GM19099 (cell line): ENCODE data around the gene GNG11.

Source experiments
- POLR2A ChIP-seq: IDR thresholded peaks from 3 replicates; pipeline ENCODE4 v1.6.1; 2011; ENCODE audit warnings: low read depth; ENCODE audit not compliant: insufficient read length; ENCODE audit errors: extremely low read depth

The GNG11 gene

DNA sequence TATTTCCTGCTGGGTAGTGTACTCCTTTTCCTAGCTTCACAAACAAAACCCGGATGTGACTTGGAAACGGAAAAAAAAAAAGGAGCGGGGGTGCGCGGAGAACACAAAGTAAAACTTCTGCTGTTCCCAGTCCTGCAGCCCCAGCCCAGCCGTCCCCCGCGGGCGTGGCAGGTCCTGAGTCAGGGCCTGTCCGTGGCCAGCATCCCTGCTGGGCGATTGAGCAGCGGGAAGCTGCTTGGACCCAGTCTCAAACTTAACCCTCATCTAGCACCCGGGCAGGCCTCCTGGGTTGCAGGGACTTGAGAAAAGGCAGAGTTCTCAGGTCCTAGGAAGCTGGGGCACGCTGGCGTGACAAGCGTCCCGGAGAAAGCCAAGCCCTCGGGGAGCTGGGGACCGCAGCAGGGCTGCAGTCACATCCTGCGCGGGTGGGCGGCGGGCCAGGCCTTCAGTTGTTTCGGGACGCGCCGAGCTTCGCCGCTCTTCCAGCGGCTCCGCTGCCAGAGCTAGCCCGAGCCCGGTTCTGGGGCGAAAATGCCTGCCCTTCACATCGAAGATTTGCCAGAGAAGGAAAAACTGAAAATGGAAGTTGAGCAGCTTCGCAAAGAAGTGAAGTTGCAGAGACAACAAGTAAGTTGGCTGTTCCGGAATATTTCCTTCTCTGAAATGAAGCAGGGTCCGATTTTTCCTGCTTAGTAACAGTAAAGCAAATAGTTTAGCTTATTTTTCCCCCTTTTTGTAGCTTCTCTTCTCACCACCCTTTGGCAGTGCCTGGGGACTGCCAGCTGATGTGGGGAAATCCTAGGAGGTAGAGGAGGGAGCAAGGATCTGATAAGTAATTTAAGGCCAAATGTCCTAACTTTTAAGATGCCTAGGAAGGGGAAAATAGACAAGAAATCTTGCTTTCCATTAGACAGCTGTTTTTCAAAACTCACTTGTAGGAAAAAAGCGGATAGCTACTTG is at the start of gene GNG11:
GNG11 (plus strand) TSS at position 129 of the 960 bp plus-strand sequence; CDS start at position 532, 403 bp downstream.
- TF ChIP-seq POLR2A = peak; percentile 45

GRCh38 chr7:93873998-93874574 is 47.4 kb upstream of the GNG11 start:
- no peak for TF ChIP-seq POLR2A

DNA sequence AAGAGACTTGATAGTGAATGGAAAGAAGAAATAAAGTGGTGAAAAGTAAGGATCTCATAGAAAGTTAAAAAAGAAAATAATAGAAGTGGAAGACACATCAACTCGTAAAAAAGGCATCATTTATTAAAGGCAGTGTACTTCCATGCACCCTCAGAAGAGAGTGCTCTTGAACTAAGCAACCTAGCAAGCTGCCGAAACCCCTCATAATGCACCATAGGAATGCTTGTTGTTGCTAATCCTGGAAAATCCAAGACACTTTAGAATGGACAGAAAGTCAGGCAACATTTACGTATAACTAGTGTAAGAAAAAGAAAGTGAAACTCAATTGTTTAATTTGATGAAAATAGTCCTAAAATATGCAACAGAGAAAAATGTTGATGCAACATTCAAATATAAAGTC is 43.8 kb upstream of the GNG11 start:
- no peak for TF ChIP-seq POLR2A

DNA sequence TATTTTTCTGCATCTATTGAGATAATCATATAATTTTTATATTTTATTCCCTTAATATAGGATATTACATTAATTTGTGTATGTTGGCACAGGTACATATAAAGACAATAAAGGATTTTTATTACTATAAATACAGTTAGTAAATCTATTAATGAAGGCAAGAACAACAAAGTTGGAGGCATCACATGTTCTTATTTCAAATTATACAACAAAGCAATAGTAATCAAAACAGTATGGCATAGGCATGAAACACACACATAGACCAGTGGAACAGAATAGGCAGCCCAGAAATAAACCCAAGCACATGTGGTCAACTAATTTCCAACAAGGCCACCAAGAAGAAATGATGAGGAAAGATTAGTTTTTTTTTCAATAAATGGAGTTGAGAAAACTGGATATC is 42.2 kb upstream of the GNG11 start:
- TF ChIP-seq POLR2A = no peak

DNA sequence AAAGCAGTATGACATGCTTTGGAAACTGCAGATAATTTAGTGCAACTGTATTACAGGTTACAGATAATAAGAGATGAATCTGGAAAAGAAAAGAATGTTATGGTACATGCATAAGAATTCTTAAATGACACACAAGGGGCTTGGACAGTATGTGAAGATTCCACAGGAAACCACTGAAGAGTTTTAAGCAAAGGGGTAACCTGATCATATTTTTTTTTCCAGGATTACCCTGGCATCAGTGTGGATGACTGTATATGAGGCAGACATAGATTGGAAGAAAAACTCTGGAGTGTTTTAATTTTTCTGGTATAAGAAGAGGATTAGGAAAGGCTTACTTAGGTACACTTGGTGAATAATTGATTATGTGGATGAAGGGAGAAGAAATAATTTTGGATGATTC is 39.1 kb upstream of the GNG11 start:
- TF ChIP-seq POLR2A = no peak

DNA sequence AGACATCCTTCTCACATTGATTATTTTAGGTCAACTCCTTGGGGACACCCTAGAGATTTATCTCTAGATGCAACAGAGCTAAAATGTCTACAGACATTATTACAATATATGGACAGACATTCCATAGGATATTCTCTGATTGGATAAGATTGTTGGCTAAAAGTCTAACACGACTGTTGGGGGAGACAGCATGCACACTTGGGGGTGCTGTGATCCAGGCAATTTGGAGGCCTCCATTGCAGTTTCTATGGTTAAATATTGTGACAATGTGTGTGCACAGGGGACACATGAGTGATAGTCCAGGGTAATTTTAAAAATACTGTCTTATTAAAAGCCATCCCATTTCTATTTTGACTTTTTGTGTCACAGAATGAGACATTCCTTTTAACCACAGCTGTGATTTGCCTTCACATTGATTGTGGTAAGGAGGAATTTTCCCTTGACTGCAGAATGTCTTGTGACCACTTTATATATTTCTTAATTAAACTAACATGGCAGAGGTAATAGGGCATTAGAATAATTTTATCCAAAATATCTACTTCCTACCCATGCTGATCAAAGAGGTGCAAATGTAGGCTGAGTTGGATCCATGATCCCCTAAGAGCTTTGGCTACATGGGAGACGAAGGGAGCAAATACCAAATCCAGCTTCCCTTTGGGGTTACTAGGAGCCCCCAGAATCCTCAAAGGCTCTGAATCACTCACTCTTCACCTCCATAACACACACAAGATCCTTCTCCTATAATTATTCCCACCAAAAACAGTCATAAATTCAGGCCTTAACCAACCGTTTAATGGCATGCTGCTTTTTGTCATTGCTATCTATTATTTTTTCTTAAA is 38.2 kb upstream of the GNG11 start:
- no peak for TF ChIP-seq POLR2A

- no peak for TF ChIP-seq POLR2A
Observed at GRCh38 chr7:93883917-93884345, 37.6 kb upstream of the GNG11 start.

DNA sequence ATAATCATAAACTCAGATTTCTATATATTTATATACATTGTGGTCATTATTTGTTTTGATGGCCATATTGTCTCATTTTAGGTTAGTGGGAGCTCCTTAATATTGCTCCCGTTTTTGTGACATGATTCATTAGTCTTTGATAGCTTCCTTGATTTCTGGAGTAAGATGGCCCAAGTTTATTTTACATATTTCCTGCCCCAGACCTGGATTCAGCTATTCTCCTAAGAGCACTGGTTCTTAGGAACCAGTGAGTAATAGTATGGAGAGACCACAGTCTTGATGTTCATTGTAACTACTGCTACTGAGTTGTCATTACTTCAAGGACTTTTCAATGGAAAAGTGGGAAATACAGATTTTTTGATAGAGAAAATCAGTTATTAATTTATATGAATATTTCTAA is 37.0 kb upstream of the GNG11 start:
- no peak for TF ChIP-seq POLR2A

DNA sequence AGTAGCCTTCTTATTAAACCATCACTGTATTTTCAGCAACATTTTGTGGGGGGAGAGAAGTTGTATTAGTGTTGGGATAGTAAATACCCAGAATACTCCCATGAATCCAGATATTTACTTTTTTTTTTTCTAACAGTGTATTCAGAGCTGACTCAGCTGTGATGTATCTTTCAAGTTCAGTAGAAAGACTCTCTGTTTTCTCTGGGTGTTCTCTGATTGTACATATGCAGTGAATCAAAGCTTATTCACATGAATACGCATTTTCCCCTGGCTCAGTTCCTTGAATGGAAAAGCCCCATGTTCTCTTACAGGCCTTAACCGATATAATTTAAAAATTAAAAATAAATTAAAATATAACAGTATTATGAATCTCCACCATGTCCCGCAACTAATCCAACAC is 32.3 kb upstream of the GNG11 start:
- no peak for TF ChIP-seq POLR2A

DNA sequence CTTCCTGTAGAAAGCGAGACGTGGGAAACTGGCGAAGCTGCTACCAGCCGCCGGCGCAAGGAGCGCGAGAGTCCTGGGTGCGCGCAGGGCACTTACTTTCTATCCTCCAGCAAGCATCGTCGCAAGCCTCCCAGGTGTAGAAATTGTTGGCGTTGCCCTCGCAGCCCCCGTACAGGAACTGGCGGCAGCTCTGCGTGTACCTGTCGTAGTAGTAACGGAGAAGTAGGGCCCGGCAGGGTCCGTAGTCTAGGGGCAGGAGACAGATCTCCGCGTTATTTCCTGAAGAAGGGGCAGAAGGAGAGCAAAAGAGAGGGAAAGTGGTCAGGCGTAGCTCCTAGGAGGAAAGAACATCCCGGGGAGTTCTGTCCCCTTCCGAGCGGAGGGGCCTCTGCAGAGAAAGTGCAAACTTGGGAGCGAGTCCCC is 31.5 kb upstream of the GNG11 start:
- TF ChIP-seq POLR2A = no peak

DNA sequence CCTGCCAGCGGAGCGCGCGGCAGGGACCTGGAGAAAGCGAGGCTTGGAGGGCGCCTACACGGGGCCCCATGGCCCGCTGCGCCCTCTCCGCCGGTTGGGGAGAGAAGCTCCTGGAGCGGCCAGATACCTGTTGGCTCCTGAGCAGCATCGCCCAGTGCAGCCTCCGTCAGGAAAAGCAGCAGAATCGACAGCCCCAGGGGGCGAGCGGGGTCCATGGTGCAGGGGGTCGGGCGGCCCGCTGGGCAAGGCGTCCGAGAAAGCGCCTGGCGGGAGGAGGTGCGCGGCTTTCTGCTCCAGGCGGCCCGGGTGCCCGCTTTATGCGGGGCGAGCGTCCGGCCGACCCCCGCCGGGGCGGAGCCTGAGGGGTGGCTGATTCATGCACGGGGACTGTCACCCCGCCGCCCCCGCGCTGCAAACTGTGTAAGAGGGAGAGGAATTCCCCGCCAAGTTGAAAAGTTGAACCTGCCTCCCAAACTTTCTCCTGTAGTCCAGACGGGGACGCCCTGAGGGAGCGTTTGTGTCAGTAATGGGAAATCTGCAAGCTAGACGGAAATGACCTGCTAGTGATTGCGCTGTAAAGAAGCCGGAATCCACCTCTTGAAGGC is 31.0 kb upstream of the GNG11 start, which contains the start of gene TFPI2:
TFPI2 (minus strand) TSS at position 290 of the 605 bp plus-strand sequence; CDS start at position 215, 75 bp downstream.
- no peak for TF ChIP-seq POLR2A

DNA sequence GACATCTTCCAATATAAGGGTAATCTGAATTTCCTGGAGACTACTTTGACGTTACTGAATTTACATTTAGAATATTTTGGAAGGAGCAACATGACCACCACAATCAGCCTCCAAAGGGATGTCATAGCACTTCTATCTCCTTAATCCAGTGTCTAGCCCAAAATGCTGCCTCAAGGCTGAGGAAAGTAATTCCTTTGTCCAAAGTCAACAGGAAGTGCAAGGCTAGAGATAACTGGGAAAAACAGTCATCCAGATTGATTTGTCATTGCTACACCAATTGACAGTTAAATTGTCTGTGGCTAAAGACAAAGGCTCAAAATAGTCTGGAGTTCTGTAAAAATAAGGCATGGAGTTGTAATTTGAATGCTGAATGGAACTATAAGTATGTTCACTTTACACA is 27.1 kb upstream of the GNG11 start:
- no peak for TF ChIP-seq POLR2A

GRCh38 chr7:93894966-93895640 is 26.4 kb upstream of the GNG11 start:
- no peak for TF ChIP-seq POLR2A
